SKM-1 treated with dmso at 0.1 percent for 144 hours (cell line): ENCODE measurements around the gene ADCYAP1R1.

Source experiments
- DNase-seq: peaks from one replicate; lab custom pipeline; 2025; ENCODE audit not compliant: unreplicated experiment; lab: John Stamatoyannopoulos, UW

Gene ADCYAP1R1

GRCh38 chr7:31066516-31067130 lies 14.5 kb downstream of the ADCYAP1R1 start:
- DNase-seq: no peak

- no peak for DNase-seq
Observed at GRCh38 chr7:31067491-31067890, 15.4 kb downstream of the ADCYAP1R1 start.

- DNase-seq: no peak
Observed at GRCh38 chr7:31068006-31068675, 16.0 kb downstream of the ADCYAP1R1 start.

GRCh38 chr7:31069860-31070555 lies 17.9 kb downstream of the ADCYAP1R1 start:
- DNase-seq: no peak

GRCh38 chr7:31070991-31071644 lies 19.0 kb downstream of the ADCYAP1R1 start:
- DNase-seq: no peak

- no peak for DNase-seq
Observed at GRCh38 chr7:31071645-31072029, 19.5 kb downstream of the ADCYAP1R1 start.

- DNase-seq: no peak
Observed at GRCh38 chr7:31073326-31074119, 21.4 kb downstream of the ADCYAP1R1 start.

GRCh38 chr7:31074120-31074383 lies 21.9 kb downstream of the ADCYAP1R1 start:
- no peak for DNase-seq

GRCh38 chr7:31074403-31075085 lies 22.4 kb downstream of the ADCYAP1R1 start:
- DNase-seq: no peak

GRCh38 chr7:31075086-31075405 lies 22.9 kb downstream of the ADCYAP1R1 start:
- no peak for DNase-seq

- DNase-seq: no peak
Observed at GRCh38 chr7:31076051-31076450, 23.9 kb downstream of the ADCYAP1R1 start.

- DNase-seq: no peak
Observed at GRCh38 chr7:31076641-31077310, 24.7 kb downstream of the ADCYAP1R1 start.

- DNase-seq: no peak
Observed at GRCh38 chr7:31077484-31078362, 25.6 kb downstream of the ADCYAP1R1 start.

- DNase-seq: no peak
Observed at GRCh38 chr7:31078363-31078990, 26.4 kb downstream of the ADCYAP1R1 start.

GRCh38 chr7:31079126-31079823 lies 27.2 kb downstream of the ADCYAP1R1 start:
- no peak for DNase-seq

GRCh38 chr7:31079824-31080511 lies 27.9 kb downstream of the ADCYAP1R1 start:
- DNase-seq: no peak

GRCh38 chr7:31080763-31081162 lies 28.7 kb downstream of the ADCYAP1R1 start:
- DNase-seq: no peak

- DNase-seq: no peak
Observed at GRCh38 chr7:31082017-31082416, 29.9 kb downstream of the ADCYAP1R1 start.
